Measurements from ENCODE around the gene CCDC27.

GRCh38 chr1:3747522-3747848, 4.8 kb upstream of the CCDC27 start:
- TF ChIP-seq CTCF (IDR thresholded peaks at IDR 0.05; ENCODE audit: low read depth, low read length, poor library complexity, severe bottlenecking) (no peak), EZH2phosphoT487 (IDR thresholded peaks at IDR 0.05; ENCODE audit: borderline replicate concordance, low read length) (no peak)

All from DOHH2 (cell line).